ENCODE data around the gene TLR6.

TLR6 gene

DNA sequence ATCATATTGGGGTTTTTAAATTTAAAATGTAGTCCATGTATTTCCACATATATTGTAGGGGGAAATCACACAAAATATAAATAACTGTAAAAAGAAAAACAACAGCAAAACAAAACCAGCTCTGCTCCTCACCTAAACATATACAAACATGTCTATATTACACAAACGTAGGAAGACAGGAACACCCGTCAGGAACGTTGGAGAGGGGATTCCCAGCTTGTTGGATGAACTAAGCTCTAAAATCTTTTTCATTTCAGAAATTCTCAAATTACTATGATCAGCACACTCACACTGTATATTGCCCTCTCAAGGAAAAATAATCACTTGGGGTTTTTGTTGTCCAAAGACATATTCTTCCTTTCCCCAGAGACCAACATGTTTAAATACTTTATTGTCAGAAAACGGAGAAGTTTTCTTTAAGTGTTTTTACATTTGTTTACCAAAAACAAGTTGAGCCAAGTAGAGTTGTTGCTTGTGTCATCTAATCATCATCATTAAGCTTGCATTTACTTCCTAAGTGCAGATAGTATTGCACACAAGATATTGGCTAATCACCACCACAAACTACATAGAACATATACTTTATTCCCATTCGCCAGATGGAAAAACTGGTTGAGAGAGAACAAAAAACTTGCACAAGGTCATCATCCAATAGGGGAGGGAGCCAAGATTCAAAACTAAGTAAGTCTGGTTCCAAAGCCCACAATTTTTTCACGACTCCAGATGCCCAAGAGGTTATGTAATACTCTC is 71.4 kb downstream of the TLR6 start:
- TF ChIP-seq, protein P1, sequence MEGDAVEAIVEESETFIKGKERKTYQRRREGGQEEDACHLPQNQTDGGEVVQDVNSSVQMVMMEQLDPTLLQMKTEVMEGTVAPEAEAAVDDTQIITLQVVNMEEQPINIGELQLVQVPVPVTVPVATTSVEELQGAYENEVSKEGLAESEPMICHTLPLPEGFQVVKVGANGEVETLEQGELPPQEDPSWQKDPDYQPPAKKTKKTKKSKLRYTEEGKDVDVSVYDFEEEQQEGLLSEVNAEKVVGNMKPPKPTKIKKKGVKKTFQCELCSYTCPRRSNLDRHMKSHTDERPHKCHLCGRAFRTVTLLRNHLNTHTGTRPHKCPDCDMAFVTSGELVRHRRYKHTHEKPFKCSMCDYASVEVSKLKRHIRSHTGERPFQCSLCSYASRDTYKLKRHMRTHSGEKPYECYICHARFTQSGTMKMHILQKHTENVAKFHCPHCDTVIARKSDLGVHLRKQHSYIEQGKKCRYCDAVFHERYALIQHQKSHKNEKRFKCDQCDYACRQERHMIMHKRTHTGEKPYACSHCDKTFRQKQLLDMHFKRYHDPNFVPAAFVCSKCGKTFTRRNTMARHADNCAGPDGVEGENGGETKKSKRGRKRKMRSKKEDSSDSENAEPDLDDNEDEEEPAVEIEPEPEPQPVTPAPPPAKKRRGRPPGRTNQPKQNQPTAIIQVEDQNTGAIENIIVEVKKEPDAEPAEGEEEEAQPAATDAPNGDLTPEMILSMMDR (conservative IDR thresholded peaks at IDR 0.05; ENCODE audit: low read length): no peak
- TF ChIP-seq EZH2phosphoT487 (IDR thresholded peaks at IDR 0.05; ENCODE audit: borderline replicate concordance): no peak
- Histone ChIP-seq H3K9me3 (ENCODE audit: insufficient read depth, low read depth, low read length) (no peaks in the 10 kb centered on the region), H3K4me3 (ENCODE audit: low read length, poor library complexity, severe bottlenecking) (no peak overlapping the region), H3K36me3 (ENCODE audit: insufficient read depth, low read length) (no peaks in the 10 kb centered on the region), H3K9me2 (replicated peaks; ENCODE audit: low read depth, low read length) (no peaks in the 10 kb centered on the region), H4K20me1 (ENCODE audit: insufficient read depth, low read length, poor library complexity, severe bottlenecking) (no peaks in the 10 kb centered on the region), H3K4me1 (ENCODE audit: insufficient read depth, low read length, poor library complexity, severe bottlenecking) (no peaks in the 10 kb centered on the region), H3K4me2 (ENCODE audit: low read depth, low read length, poor library complexity, severe bottlenecking) (no peak overlapping the region), H2AFZ (ENCODE audit: low read length) (no peak overlapping the region), H3K9ac (ENCODE audit: low read depth, low read length, poor library complexity, severe bottlenecking) (no peak overlapping the region), H3K79me2 (ENCODE audit: insufficient read depth, low read length) (no peaks in the 10 kb centered on the region), H3K27me3 (ENCODE audit: insufficient read depth, low read length, poor library complexity, severe bottlenecking) (no peaks in the 10 kb centered on the region), H3F3A (ENCODE audit: low read depth) (no peaks in the 10 kb centered on the region)

DNA sequence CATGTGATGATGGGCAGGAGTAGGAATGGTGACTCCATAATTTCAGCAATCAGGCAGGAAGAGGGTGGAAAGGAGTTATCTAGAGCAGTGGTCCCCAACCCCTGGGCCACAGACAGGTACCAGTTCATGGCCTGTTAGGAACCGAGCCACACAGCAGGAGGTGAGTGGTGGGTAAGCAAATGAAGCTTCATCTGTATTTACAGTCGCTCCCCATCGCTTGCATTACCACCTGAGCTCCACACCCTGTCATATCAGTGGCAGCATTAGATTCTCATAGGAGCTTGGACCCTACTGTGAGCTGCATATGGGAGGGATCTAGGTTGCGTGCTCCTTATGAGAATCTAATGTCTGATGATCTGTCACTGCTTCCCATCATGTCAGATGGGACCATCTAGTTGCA is 72.5 kb downstream of the TLR6 start:
- Histone ChIP-seq H3K9me3 (ENCODE audit: insufficient read depth, low read depth, low read length) (no peaks in the 10 kb centered on the region), H3K27me3 (ENCODE audit: insufficient read depth, low read length, poor library complexity, severe bottlenecking) (no peaks in the 10 kb centered on the region), H3K4me2 (ENCODE audit: low read depth, low read length, poor library complexity, severe bottlenecking) (no peak overlapping the region), H3K9me2 (replicated peaks; ENCODE audit: low read depth, low read length) (no peaks in the 10 kb centered on the region), H3K4me3 (ENCODE audit: low read length, poor library complexity, severe bottlenecking) (no peak overlapping the region), H3K36me3 (ENCODE audit: insufficient read depth, low read length) (no peaks in the 10 kb centered on the region), H3K9ac (ENCODE audit: low read depth, low read length, poor library complexity, severe bottlenecking) (no peak overlapping the region), H4K20me1 (ENCODE audit: insufficient read depth, low read length, poor library complexity, severe bottlenecking) (no peaks in the 10 kb centered on the region), H2AFZ (ENCODE audit: low read length) (no peak overlapping the region), H3F3A (ENCODE audit: low read depth) (no peaks in the 10 kb centered on the region), H3K4me1 (ENCODE audit: insufficient read depth, low read length, poor library complexity, severe bottlenecking) (no peaks in the 10 kb centered on the region), H3K79me2 (ENCODE audit: insufficient read depth, low read length) (no peaks in the 10 kb centered on the region)
- TF ChIP-seq EZH2phosphoT487 (IDR thresholded peaks at IDR 0.05; ENCODE audit: borderline replicate concordance): no peak
- TF ChIP-seq, protein P1 (conservative IDR thresholded peaks at IDR 0.05; ENCODE audit: low read length): no peak

DNA sequence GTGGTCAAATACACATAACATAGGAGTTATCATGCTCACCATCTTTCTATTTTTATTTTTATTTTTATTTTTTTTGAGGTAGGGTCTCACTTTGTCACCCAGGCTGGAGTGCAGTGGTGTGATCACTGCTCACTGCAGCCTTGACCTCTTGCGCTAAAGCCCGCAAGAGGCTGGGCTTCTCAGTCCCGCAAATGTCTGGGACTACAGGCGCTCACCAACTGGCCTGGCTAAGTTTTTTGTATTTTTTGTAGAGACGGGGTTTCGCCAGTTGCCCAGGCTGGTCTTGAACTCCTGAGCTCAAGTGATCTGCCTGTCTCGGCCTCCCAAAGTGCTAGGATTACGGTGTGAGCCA is 73.5 kb downstream of the TLR6 start:
- no peaks in the 10 kb centered on the region for H3K79me2 ChIP-seq (ENCODE audit: insufficient read depth, low read length)
- H2AFZ ChIP-seq (ENCODE audit: low read length): no peak overlapping the region
- H3K9me3 ChIP-seq (ENCODE audit: insufficient read depth, low read depth, low read length): no peaks in the 10 kb centered on the region
- H3K4me2 ChIP-seq (ENCODE audit: low read depth, low read length, poor library complexity, severe bottlenecking): no peak overlapping the region
- no peaks in the 10 kb centered on the region for H3K4me1 ChIP-seq (ENCODE audit: insufficient read depth, low read length, poor library complexity, severe bottlenecking)
- TF ChIP-seq, protein P1 (conservative IDR thresholded peaks at IDR 0.05; ENCODE audit: low read length): no peak
- no peak for TF ChIP-seq EZH2phosphoT487 (IDR thresholded peaks at IDR 0.05; ENCODE audit: borderline replicate concordance)
- H4K20me1 ChIP-seq (ENCODE audit: insufficient read depth, low read length, poor library complexity, severe bottlenecking): no peaks in the 10 kb centered on the region
- no peaks in the 10 kb centered on the region for H3F3A ChIP-seq (ENCODE audit: low read depth)
- no peaks in the 10 kb centered on the region for H3K36me3 ChIP-seq (ENCODE audit: insufficient read depth, low read length)
- no peak overlapping the region for H3K4me3 ChIP-seq (ENCODE audit: low read length, poor library complexity, severe bottlenecking)
- H3K9me2 ChIP-seq (replicated peaks; ENCODE audit: low read depth, low read length): no peaks in the 10 kb centered on the region
- H3K27me3 ChIP-seq (ENCODE audit: insufficient read depth, low read length, poor library complexity, severe bottlenecking): no peaks in the 10 kb centered on the region
- H3K9ac ChIP-seq (ENCODE audit: low read depth, low read length, poor library complexity, severe bottlenecking): no peak overlapping the region

Measured in Loucy (cell line).